Body of pancreas (tissue), 4 donors: ENCODE measurements around the gene IL37.

Source experiments
- CTCF ChIP-seq, 7 experiments: fragments of 450-650 bp in 4 of 7; fragments of 200-600 bp in 3 of 7; sonication (generic) in 3 of 7; IDR thresholded peaks; one replicate each; pipeline ENCODE4 v1.5.1; 2016 to 2019; ENCODE audit warnings: antibody characterized with exemption in 7 of 7
- POLR2A ChIP-seq, 3 donors: fragments of 450-650 bp; IDR thresholded peaks; one replicate each; pipeline ENCODE4 v1.6.1; 2016; ENCODE audit warnings: antibody characterized with exemption in 3 of 3, mild to moderate bottlenecking in 2 of 3

GRCh38 chr2:112904883-112905282, 6.1 kb upstream of the IL37 start:
- TF ChIP-seq CTCF (IDR thresholded peaks at IDR 0.05) (no peak), POLR2A (IDR thresholded peaks at IDR 0.05) (no peak)
